HEK293 (cell line): ENCODE measurements around the gene KRTAP6-1.

Experiments
- CTCF ChIA-PET: fragments of 350-600 bp; formaldehyde crosslinking; extraction: SDS; loops from one replicate; lab custom pipeline; 2021; ENCODE audit warnings: antibody characterized with exemption; lab: Yijun Ruan, JAX
- POLR2A ChIA-PET: fragments of 300-600 bp; formaldehyde crosslinking; extraction: SDS; loops from one replicate; lab custom pipeline; 2020; ENCODE audit warnings: antibody characterized with exemption, inconsistent platforms; lab: Yijun Ruan, JAX
- H3K27ac ChIP-seq: fragments of 200-500 bp; sonication (Bioruptor generic); 2 replicates; pipeline ENCODE4 v1.5.1; 2014; ENCODE audit warnings: low read depth, low read length, control low read depth, inconsistent platforms; ENCODE audit errors: extremely low read depth
- H3K36me3 ChIP-seq, 2 experiments: fragments of 200-500 bp in 1 of 2; sonication (Bioruptor generic) in 1 of 2; 1 replicate in 1 of 2; 2 replicates in 1 of 2; pipeline ENCODE4 v1.5.1; 2014 to 2017; ENCODE audit warnings: inconsistent platforms in 2 of 2, low read length in 2 of 2; ENCODE audit not compliant: control insufficient read depth in 2 of 2, insufficient read depth in 1 of 2
- H3K4me1 ChIP-seq: fragments of 200-500 bp; sonication (Bioruptor generic); 2 replicates; pipeline ENCODE4 v1.5.1; 2014; ENCODE audit warnings: mild to moderate bottlenecking, low read length, inconsistent platforms; ENCODE audit not compliant: control insufficient read depth, insufficient read depth
- H3K4me3 ChIP-seq: 2 replicates; pipeline ENCODE4 v1.5.1; 2011; ENCODE audit warnings: low read depth, mild to moderate bottlenecking, control low read depth, low read length, moderate library complexity
- H3K9me3 ChIP-seq: fragments of 200-500 bp; sonication (Bioruptor generic); 2 replicates; pipeline ENCODE4 v1.5.1; 2014; ENCODE audit warnings: low read depth, low read length, inconsistent platforms; ENCODE audit not compliant: control insufficient read depth, insufficient read depth
- EGR2 ChIP-seq: fragments of 450-650 bp; formaldehyde crosslinking; IDR thresholded peaks from 2 replicates; pipeline ENCODE4 v1.5.1; 2016; ENCODE audit warnings: low read depth, missing biosample characterization, missing genetic modification characterization
- SALL2 ChIP-seq: fragments of 450-650 bp; formaldehyde crosslinking; IDR thresholded peaks from 2 replicates; pipeline ENCODE4 v1.5.0; 2017; ENCODE audit warnings: missing biosample characterization, mild to moderate bottlenecking, missing genetic modification characterization, borderline replicate concordance
- ZBTB48 ChIP-seq: fragments of 450-650 bp; formaldehyde crosslinking; IDR thresholded peaks from 2 replicates; pipeline ENCODE4 v1.5.1; 2016; ENCODE audit warnings: missing biosample characterization, missing genetic modification characterization
- ZFP3 ChIP-seq: fragments of 450-650 bp; formaldehyde crosslinking; IDR thresholded peaks from 2 replicates; pipeline ENCODE4 v1.5.1; 2016; ENCODE audit warnings: low read depth, missing biosample characterization, missing genetic modification characterization
- ZFP41 ChIP-seq: fragments of 450-650 bp; formaldehyde crosslinking; IDR thresholded peaks from 2 replicates; pipeline ENCODE4 v1.5.1; 2016; ENCODE audit warnings: missing biosample characterization, missing genetic modification characterization, borderline replicate concordance
- ZFP69B ChIP-seq: fragments of 450-650 bp; formaldehyde crosslinking; IDR thresholded peaks from 2 replicates; pipeline ENCODE4 v1.5.1; 2016; ENCODE audit warnings: missing biosample characterization, missing genetic modification characterization
- ZIC2 ChIP-seq: fragments of 450-650 bp; formaldehyde crosslinking; IDR thresholded peaks from 2 replicates; pipeline ENCODE4 v1.5.1; 2016; ENCODE audit warnings: missing biosample characterization, missing genetic modification characterization
- ZNF133 ChIP-seq: fragments of 450-650 bp; formaldehyde crosslinking; IDR thresholded peaks from 2 replicates; pipeline ENCODE4 v1.5.1; 2016; ENCODE audit warnings: missing biosample characterization, missing genetic modification characterization
- ZNF2 ChIP-seq: fragments of 450-650 bp; formaldehyde crosslinking; IDR thresholded peaks from 2 replicates; pipeline ENCODE4 v1.5.1; 2016; ENCODE audit warnings: missing biosample characterization, missing genetic modification characterization
- ZNF23 ChIP-seq: fragments of 450-650 bp; formaldehyde crosslinking; IDR thresholded peaks from 2 replicates; pipeline ENCODE4 v1.5.1; 2016; ENCODE audit warnings: missing biosample characterization, missing genetic modification characterization, borderline replicate concordance
- ZNF248 ChIP-seq: fragments of 450-650 bp; formaldehyde crosslinking; IDR thresholded peaks from 2 replicates; pipeline ENCODE4 v1.5.1; 2017; ENCODE audit warnings: missing biosample characterization, missing genetic modification characterization
- ZNF26 ChIP-seq: fragments of 450-650 bp; formaldehyde crosslinking; IDR thresholded peaks from 2 replicates; pipeline ENCODE4 v1.5.1; 2016; ENCODE audit warnings: missing biosample characterization, missing genetic modification characterization
- ZNF274 ChIP-seq, 2 experiments: fragments of 200-500 bp in 1 of 2; fragments of 450-650 bp in 1 of 2; sonication (Bioruptor generic) in 1 of 2; formaldehyde crosslinking in 1 of 2; IDR thresholded peaks; 2 replicates each; pipeline versions ENCODE4 v1.5.1 to v1.6.1; 2014 to 2016; ENCODE audit warnings: borderline replicate concordance in 1 of 2, inconsistent platforms in 1 of 2, low read length in 1 of 2, missing biosample characterization in 1 of 2, missing genetic modification characterization in 1 of 2
- ZNF280D ChIP-seq: fragments of 450-650 bp; formaldehyde crosslinking; IDR thresholded peaks from 2 replicates; pipeline ENCODE4 v1.5.1; 2016; ENCODE audit warnings: missing biosample characterization, missing genetic modification characterization
- ZNF335 ChIP-seq: fragments of 450-650 bp; formaldehyde crosslinking; conservative IDR thresholded peaks from 2 replicates; pipeline ENCODE4 v1.5.1; 2016; ENCODE audit warnings: missing biosample characterization, missing genetic modification characterization
- ZNF391 ChIP-seq: fragments of 450-650 bp; formaldehyde crosslinking; IDR thresholded peaks from 2 replicates; pipeline ENCODE4 v1.5.1; 2016; ENCODE audit warnings: low read depth, missing biosample characterization, missing genetic modification characterization, borderline replicate concordance
- ZNF416 ChIP-seq: fragments of 450-650 bp; formaldehyde crosslinking; IDR thresholded peaks from 2 replicates; pipeline ENCODE4 v1.5.1; 2016; ENCODE audit warnings: missing biosample characterization, missing genetic modification characterization
- ZNF433 ChIP-seq: fragments of 450-650 bp; formaldehyde crosslinking; IDR thresholded peaks from 2 replicates; pipeline ENCODE4 v1.5.1; 2016; ENCODE audit warnings: missing biosample characterization, missing genetic modification characterization, low read depth
- ZNF510 ChIP-seq: fragments of 450-650 bp; formaldehyde crosslinking; IDR thresholded peaks from 2 replicates; pipeline ENCODE4 v1.5.1; 2018; ENCODE audit warnings: mild to moderate bottlenecking, missing genetic modification characterization, missing biosample characterization; ENCODE audit not compliant: insufficient replicate concordance
- ZNF514 ChIP-seq: fragments of 450-650 bp; formaldehyde crosslinking; IDR thresholded peaks from 2 replicates; pipeline ENCODE4 v1.5.1; 2016; ENCODE audit warnings: missing biosample characterization, missing genetic modification characterization
- ZNF76 ChIP-seq: fragments of 450-650 bp; formaldehyde crosslinking; IDR thresholded peaks from 2 replicates; pipeline ENCODE4; 2016; ENCODE audit warnings: low read depth, missing biosample characterization, missing genetic modification characterization, borderline replicate concordance
- ZNF768 ChIP-seq: fragments of 450-650 bp; formaldehyde crosslinking; IDR thresholded peaks from 2 replicates; pipeline ENCODE4 v1.5.1; 2018; ENCODE audit warnings: missing biosample characterization, mild to moderate bottlenecking, missing genetic modification characterization
- ZNF843 ChIP-seq: fragments of 450-650 bp; formaldehyde crosslinking; IDR thresholded peaks from 2 replicates; pipeline ENCODE4 v1.5.1; 2016; ENCODE audit warnings: missing biosample characterization, missing genetic modification characterization
- TF ChIP-seq, protein P1 (sequence below): fragments of 450-650 bp; formaldehyde crosslinking; IDR thresholded peaks from 2 replicates; pipeline ENCODE4 v1.5.1; 2017; ENCODE audit warnings: missing biosample characterization, missing genetic modification characterization
- TF ChIP-seq, protein P2 (sequence below): fragments of 450-650 bp; formaldehyde crosslinking; IDR thresholded peaks from 2 replicates; pipeline ENCODE4 v1.5.1; 2016; ENCODE audit warnings: missing biosample characterization, missing genetic modification characterization
- TF ChIP-seq, protein P3 (sequence below): fragments of 450-650 bp; formaldehyde crosslinking; optimal IDR thresholded peaks from 2 replicates; pipeline ENCODE3; 2016; ENCODE audit warnings: missing biosample characterization, mild to moderate bottlenecking, missing genetic modification characterization

The KRTAP6-1 gene

DNA sequence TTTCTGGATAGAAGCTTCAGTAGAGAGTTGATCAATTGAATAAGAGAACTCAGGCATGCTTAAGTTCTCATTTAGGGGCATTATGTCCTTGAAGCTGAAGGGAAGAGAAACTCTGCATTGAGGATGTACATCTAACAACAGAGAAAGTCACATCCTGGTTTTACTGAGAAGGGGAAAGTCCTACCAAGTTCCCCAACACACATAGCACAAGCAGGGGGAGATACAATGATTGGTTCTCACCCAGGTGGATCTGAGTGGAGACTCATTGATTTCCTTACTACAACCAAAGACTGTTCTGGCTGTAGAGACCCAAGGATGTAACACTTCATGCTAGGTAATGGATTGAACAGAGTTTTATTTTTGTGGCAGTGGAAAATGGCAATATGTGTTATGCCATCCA, 1.5 kb upstream of the KRTAP6-1 start:
- no peak for TF ChIP-seq ZIC2
- no peak for TF ChIP-seq ZNF26 (tag by site-specific recombination)
- no peak for TF ChIP-seq ZFP41 (tag by site-specific recombination)
- no peak for TF ChIP-seq ZNF843
- TF ChIP-seq ZNF23 (tag by site-specific recombination), result no peak
- no peak for TF ChIP-seq ZNF514 (tag by site-specific recombination)
- TF ChIP-seq, protein P1, sequence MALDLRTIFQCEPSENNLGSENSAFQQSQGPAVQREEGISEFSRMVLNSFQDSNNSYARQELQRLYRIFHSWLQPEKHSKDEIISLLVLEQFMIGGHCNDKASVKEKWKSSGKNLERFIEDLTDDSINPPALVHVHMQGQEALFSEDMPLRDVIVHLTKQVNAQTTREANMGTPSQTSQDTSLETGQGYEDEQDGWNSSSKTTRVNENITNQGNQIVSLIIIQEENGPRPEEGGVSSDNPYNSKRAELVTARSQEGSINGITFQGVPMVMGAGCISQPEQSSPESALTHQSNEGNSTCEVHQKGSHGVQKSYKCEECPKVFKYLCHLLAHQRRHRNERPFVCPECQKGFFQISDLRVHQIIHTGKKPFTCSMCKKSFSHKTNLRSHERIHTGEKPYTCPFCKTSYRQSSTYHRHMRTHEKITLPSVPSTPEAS (tag by site-specific recombination), result no peak
- no peak for TF ChIP-seq EGR2 (tag by site-specific recombination)
- TF ChIP-seq ZNF280D (tag by site-specific recombination), result no peak
- no peak for TF ChIP-seq ZNF248
- TF ChIP-seq, protein P2, sequence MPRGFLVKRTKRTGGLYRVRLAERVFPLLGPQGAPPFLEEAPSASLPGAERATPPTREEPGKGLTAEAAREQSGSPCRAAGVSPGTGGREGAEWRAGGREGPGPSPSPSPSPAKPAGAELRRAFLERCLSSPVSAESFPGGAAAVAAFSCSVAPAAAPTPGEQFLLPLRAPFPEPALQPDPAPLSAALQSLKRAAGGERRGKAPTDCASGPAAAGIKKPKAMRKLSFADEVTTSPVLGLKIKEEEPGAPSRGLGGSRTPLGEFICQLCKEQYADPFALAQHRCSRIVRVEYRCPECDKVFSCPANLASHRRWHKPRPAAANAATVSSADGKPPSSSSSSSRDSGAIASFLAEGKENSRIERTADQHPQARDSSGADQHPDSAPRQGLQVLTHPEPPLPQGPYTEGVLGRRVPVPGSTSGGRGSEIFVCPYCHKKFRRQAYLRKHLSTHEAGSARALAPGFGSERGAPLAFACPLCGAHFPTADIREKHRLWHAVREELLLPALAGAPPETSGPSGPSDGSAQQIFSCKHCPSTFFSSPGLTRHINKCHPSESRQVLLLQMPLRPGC (tag by site-specific recombination), result no peak
- H3K4me3 ChIP-seq, result no peak overlapping the region
- ChIA-PET POLR2A (no interaction called here), CTCF (interaction anchor here (0.5 kb wide), 1 partner anchor 11 kb away, joined by 4 read pairs; no protein-coding TSS in a partner anchor)
- no peak overlapping the region for H3K27ac ChIP-seq
- H3K9me3 ChIP-seq, result no peaks in the 10 kb centered on the region
- H3K4me1 ChIP-seq, result no peaks in the 10 kb centered on the region
- H3K36me3 ChIP-seq, result no peaks in the 10 kb centered on the region

DNA sequence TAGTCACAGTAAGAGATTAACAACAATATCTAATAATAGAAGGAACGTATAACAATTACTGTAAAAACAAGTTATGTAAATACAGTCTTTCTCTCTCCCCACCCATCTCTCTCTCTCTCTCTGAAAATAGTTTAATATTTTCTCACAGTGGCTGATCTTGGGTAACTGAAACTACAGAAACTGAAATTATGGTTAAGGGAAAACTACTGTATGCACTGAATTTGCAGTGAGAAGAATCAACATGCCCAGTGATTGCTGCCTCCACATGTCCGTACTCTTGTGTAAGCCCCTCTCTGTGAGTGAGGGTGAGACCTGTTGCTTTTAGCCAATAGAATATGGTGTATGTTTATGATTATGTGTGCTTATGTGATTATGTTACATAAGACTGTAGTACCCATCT, 1.6 kb downstream of the KRTAP6-1 start:
- Histone ChIP-seq H3K4me3 (no peak overlapping the region), H3K4me1 (no peaks in the 10 kb centered on the region), H3K27ac (no peak overlapping the region), H3K9me3 (no peaks in the 10 kb centered on the region), H3K36me3 (no peaks in the 10 kb centered on the region)
- POLR2A ChIA-PET, result no interaction called here
- CTCF ChIA-PET, result no interaction called here
- TF ChIP-seq ZNF391 (tag by site-specific recombination) (no peak), ZNF768 (tag by site-specific recombination) (no peak), ZFP3 (tag by site-specific recombination) (no peak), ZNF76 (tag by site-specific recombination) (no peak), ZNF2 (tag by site-specific recombination) (no peak), ZNF416 (no peak), SALL2 (tag by site-specific recombination) (no peak), ZNF274 (IDR thresholded peaks at IDR 0.05; ENCODE audit: low read length) (no peak), ZNF274 (tag by site-specific recombination; IDR thresholded peaks at IDR 0.05; ENCODE audit: borderline replicate concordance) (no peak), ZNF510 (tag by site-specific recombination) (no peak), ZNF433 (tag by site-specific recombination) (no peak), ZBTB48 (tag by site-specific recombination) (no peak), ZNF335 (tag by site-specific recombination) (no peak), ZFP69B (no peak), ZNF133 (tag by site-specific recombination) (no peak)
- TF ChIP-seq, protein P3, sequence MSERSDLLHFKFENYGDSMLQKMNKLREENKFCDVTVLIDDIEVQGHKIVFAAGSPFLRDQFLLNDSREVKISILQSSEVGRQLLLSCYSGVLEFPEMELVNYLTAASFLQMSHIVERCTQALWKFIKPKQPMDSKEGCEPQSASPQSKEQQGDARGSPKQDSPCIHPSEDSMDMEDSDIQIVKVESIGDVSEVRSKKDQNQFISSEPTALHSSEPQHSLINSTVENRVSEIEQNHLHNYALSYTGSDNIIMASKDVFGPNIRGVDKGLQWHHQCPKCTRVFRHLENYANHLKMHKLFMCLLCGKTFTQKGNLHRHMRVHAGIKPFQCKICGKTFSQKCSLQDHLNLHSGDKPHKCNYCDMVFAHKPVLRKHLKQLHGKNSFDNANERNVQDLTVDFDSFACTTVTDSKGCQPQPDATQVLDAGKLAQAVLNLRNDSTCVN (tag by site-specific recombination), result no peak
